NT2/D1 (cell line): Measurements from ENCODE around the gene YWHAQ.

Experiments
- SUZ12 ChIP-seq: IDR thresholded peaks from 2 replicates; pipeline ENCODE4 v1.6.1; 2011; ENCODE audit not compliant: insufficient read length, insufficient read depth; ENCODE audit errors: extremely low read depth
- YY1 ChIP-seq: IDR thresholded peaks from 2 replicates; pipeline ENCODE4 v1.6.1; 2011; ENCODE audit not compliant: insufficient read length, insufficient read depth
- ZNF274 ChIP-seq: IDR thresholded peaks from 2 replicates; pipeline ENCODE4 v1.6.1; 2011; ENCODE audit warnings: mild to moderate bottlenecking, low read depth, low read length

- TF ChIP-seq ZNF274 (no peak), YY1 (no peak), SUZ12 (no peak)
Measured at GRCh38 chr2:9617296-9617695, 13.5 kb downstream of the YWHAQ start.
